Naive B cell (primary cell): Measurements from ENCODE around the gene RBM19. TPM values are rescaled to one million over a fixed set of nuclear protein-coding genes. Genes with fewer than 3 reads are reported as not detected.
"Not testable (repeated sequence)": the region's sequence is repeated elsewhere in the genome, so short reads cannot be mapped to it uniquely, and the experiment has no call there.

Experiments
- ATAC-seq, 2 donors: fragments of 150-1000 bp; cut with Tn5 transposase; 2 replicates each; pipeline ENCODE4 v1.10.0; 2021; ENCODE audit warnings: low read depth in 2 of 2, mild to moderate bottlenecking in 2 of 2, moderate library complexity in 2 of 2
- DNase-seq: peaks from one replicate; pipeline ENCODE4 v3.0.0; 2022
- H3K27ac Mint-ChIP-seq, 6 donors: one replicate each; pipeline ENCODE4 v1.8.0; 2020 to 2022; ENCODE audit warnings: mild to moderate bottlenecking in 6 of 6, mixed read lengths in 6 of 6, moderate library complexity in 5 of 6, inconsistent platforms in 2 of 6
- H3K27me3 Mint-ChIP-seq, 3 donors: one replicate each; pipeline ENCODE4 v1.8.0; 2021 to 2022; ENCODE audit warnings: mixed read lengths in 3 of 3, mild to moderate bottlenecking in 1 of 3
- H3K36me3 Mint-ChIP-seq, 2 donors: one replicate each; pipeline ENCODE4 v1.8.0; 2020 to 2022; ENCODE audit warnings: mixed read lengths in 2 of 2, inconsistent platforms in 1 of 2, mild to moderate bottlenecking in 1 of 2
- H3K4me1 Mint-ChIP-seq, 3 donors: one replicate each; pipeline ENCODE4 v1.8.0; 2020 to 2022; ENCODE audit warnings: mixed read lengths in 3 of 3, inconsistent platforms in 1 of 3, mild to moderate bottlenecking in 1 of 3, moderate library complexity in 1 of 3
- H3K4me3 Mint-ChIP-seq, 8 donors: one replicate each; pipeline ENCODE4 v1.8.0; 2020 to 2022; ENCODE audit warnings: mild to moderate bottlenecking in 8 of 8, mixed read lengths in 8 of 8, moderate library complexity in 8 of 8, inconsistent platforms in 2 of 8
- H3K9me3 Mint-ChIP-seq, 7 donors: one replicate each; pipeline ENCODE4 v1.8.0; 2020 to 2022; ENCODE audit warnings: mixed read lengths in 7 of 7, mild to moderate bottlenecking in 5 of 7, inconsistent platforms in 2 of 7, moderate library complexity in 1 of 7
- polyA plus RNA-seq, 6 donors: library from polyadenylated mRNA; unstranded; fragments of 300-500 nt; fragmentation: Illumina TruSeq; gene quantifications; one replicate each; pipeline ENCODE4 v1.2.3, GENCODE V29; 2021; ENCODE audit warnings: low read depth in 6 of 6

The RBM19 gene
- polyA plus RNA-seq, 6 donors from 2014 or later = 5.6 to 18.9 (median 10.5) TPM

DNA sequence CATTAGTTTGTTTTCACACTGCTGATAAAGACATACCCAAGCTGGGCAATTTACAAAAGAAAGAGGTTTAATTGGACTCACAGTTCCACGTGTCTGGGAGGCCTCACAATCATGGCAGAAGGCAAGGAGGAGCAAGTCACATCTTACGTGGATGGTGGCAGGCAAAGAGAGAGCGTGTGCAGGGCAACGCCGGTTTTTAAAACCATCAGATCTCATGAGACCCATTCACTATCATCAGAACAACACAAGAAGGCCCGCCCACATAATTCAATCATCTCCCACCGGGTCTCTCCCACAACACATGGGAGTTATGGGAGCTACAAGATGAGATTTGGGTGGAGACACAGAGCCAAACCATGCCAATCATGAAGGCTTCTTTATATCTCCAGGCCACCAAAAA is 34.1 kb upstream of the RBM19 start:
- not testable (repeated sequence) for DNase-seq, H3K9me3 Mint-ChIP-seq, H3K27ac Mint-ChIP-seq, ATAC-seq, H3K36me3 Mint-ChIP-seq, H3K4me1 Mint-ChIP-seq, H3K4me3 Mint-ChIP-seq
- H3K27me3 Mint-ChIP-seq = peaks cover 44 to 58% (median 49%) of the 10 kb centered on the region in 3 donors

GRCh38 chr12:113997365-113997764 is 31.2 kb upstream of the RBM19 start:
- Mint-ChIP-seq H3K4me3 (no peak overlapping the region), H3K27me3 (peaks cover 59 to 77% (median 74%) of the 10 kb centered on the region in 3 donors), H3K27ac (no peak overlapping the region), H3K9me3 (peaks cover 0 to 3% (median 2%) of the 10 kb centered on the region in 7 donors), H3K4me1 (no peaks in the 10 kb centered on the region), H3K36me3 (no peaks in the 10 kb centered on the region)
- DNase-seq (no peak), ATAC-seq (no peak)

GRCh38 chr12:113996026-113996425 is 29.9 kb upstream of the RBM19 start:
- Mint-ChIP-seq H3K27me3 (peaks cover 67 to 76% (median 73%) of the 10 kb centered on the region in 3 donors), H3K4me1 (no peaks in the 10 kb centered on the region), H3K4me3 (no peak overlapping the region), H3K9me3 (peaks cover 0 to 3% (median 2%) of the 10 kb centered on the region in 7 donors), H3K36me3 (no peaks in the 10 kb centered on the region), H3K27ac (peak overlapping the region in 2 of 6 donors; percentile 1 to 75)
- ATAC-seq = no peak
- no peak for DNase-seq

- no peaks in the 10 kb centered on the region for H3K36me3 Mint-ChIP-seq
- ATAC-seq = no peak
- no peak overlapping the region for H3K4me3 Mint-ChIP-seq
- H3K9me3 Mint-ChIP-seq = peaks cover 0 to 3% (median 0%) of the 10 kb centered on the region in 7 donors
- H3K4me1 Mint-ChIP-seq = no peaks in the 10 kb centered on the region
- DNase-seq = no peak
- no peak overlapping the region for H3K27ac Mint-ChIP-seq
- peaks cover 66 to 71% (median 69%) of the 10 kb centered on the region in 3 donors for H3K27me3 Mint-ChIP-seq
Measured at GRCh38 chr12:113994051-113994450, 27.9 kb upstream of the RBM19 start.

DNA sequence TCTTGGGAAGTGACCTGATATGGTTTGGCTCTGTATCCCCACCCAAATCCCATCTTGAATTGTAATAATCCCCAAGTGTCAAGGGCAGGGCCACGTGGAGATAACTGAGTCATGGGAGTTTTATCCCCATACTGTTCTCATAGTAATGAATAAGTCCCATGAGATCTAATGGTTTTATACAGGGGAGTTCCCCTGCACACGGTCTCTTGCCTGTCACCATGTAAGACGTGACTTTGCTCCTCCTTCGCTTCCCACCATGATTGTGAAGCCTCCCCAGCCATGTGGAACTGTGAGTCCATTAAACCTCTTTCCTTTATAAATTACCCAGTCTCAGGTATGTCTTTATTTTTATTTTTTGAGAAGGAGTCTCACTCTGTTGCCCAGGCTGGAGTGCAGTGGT is 26.6 kb upstream of the RBM19 start:
- peaks cover 71 to 77% (median 72%) of the 10 kb centered on the region in 3 donors for H3K27me3 Mint-ChIP-seq
- not testable (repeated sequence) for ATAC-seq, H3K27ac Mint-ChIP-seq, H3K9me3 Mint-ChIP-seq, H3K4me3 Mint-ChIP-seq, H3K4me1 Mint-ChIP-seq, DNase-seq, H3K36me3 Mint-ChIP-seq

DNA sequence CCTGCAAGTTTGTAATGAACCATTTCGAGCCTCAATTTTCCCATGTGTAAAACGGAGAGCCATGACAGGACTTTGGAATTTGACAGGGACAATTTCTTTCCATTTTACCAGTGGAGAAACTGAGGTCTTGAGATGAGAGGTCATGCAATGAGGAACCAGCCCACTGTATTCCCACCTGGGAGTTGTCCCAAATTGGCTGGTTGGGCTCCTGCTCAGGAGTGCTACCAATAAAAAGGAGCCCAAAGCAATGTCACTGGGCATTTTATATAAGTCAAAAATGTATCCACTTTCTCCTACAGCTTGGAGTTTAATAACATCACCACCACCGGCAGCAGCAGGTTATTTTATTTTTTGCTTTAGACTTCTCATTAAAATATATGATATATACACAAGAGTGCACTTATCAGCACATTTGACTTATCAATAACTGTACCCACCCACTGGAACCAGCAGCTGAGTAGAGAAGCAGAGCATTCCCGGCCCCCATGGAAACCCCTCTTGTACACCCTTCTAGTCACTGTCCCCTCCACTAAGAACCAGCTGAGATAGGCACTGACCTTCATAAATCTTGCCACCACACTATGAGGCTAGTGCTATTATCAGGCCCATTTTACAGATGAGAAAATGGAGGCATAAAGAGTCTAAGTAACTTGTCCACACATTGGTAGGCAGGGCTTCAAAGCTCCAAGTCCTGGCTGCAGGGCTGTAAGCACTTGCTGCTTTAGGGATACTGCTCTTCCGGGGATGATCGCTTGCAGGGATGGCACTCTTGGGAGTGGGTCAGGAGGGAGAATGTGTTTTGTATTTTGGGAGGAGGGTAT is 25.3 kb upstream of the RBM19 start:
- Mint-ChIP-seq H3K4me3 (no peak overlapping the region), H3K27ac (no peak overlapping the region), H3K4me1 (no peaks in the 10 kb centered on the region), H3K36me3 (no peaks in the 10 kb centered on the region), H3K27me3 (peaks cover 63 to 78% (median 73%) of the 10 kb centered on the region in 3 donors), H3K9me3 (peaks cover 0 to 3% (median 0%) of the 10 kb centered on the region in 7 donors)
- ATAC-seq (no peak), DNase-seq (no peak)

DNA sequence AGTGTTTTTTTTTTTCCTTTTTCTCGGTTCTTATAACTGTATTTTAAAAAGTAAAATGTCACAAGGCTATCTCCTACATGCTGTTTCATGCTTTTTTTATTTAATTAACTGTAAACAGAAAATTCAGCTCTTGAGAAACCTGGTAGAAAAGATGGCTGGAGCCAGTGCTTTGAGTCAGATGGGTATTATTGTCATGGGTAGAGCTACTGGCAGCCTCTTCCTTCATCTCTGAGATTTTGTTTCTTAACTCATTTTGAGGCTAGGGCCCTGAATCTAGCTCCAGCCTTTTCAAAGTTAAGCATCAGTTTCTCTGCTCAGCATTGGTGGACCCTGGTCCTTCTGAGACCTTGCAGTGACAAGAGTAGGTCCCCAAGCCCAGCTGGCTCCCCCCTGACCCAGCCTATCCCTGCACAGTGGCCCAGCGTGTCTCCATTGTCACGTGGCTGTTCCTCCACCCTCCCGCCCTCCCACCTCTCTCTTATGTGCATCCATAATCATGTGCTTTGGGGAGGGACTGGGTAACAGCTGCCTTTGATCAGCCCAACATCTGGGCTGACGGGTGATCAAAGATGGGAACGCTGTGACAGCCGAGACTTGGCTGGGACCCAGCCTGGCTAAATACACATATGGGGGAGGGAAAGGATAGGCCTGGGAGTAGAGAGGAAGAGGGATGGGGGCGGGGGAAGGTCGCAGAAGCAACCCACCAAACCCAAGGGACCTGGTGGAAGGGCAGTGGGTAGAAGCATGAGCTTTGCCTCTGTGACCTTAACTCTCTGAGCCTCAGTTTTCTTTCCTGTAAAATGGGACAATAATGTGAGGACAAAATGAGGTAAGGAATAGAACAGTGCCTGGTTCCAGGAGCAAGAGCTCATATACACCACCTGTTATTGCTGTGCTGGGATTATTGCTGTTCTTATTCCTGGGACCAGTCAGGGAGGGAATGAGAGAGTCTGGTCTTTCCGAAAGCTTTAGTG is 24.4 kb upstream of the RBM19 start:
- no peak overlapping the region for H3K4me3 Mint-ChIP-seq
- no peak for DNase-seq
- peaks cover 58 to 69% (median 66%) of the 10 kb centered on the region in 3 donors for H3K27me3 Mint-ChIP-seq
- H3K9me3 Mint-ChIP-seq = peaks cover 0 to 3% (median 0%) of the 10 kb centered on the region in 7 donors
- no peak overlapping the region for H3K27ac Mint-ChIP-seq
- no peak for ATAC-seq
- H3K36me3 Mint-ChIP-seq = no peaks in the 10 kb centered on the region
- H3K4me1 Mint-ChIP-seq = no peaks in the 10 kb centered on the region

DNA sequence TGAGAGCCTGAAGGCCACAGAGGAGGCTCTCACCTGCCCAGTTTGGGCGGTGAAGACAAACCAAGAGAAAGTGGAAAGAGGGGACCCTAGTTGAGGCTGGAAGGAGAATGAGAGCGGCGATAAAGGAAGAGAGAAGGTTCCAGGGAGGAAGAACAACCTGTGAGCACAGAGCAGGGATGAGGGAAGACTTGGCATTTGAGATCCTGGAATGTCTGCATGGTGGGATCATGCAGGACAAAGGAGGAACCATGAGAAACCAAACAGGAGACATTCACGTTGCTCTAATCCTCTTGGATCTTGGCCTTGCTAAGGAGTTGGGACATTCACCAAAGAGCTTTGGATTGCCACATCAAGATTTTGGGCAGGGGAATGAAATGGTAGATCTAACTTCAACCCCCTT is 22.9 kb upstream of the RBM19 start:
- no peak overlapping the region for H3K27ac Mint-ChIP-seq
- H3K36me3 Mint-ChIP-seq = no peaks in the 10 kb centered on the region
- ATAC-seq (no peak), DNase-seq (no peak)
- peaks cover 51 to 59% (median 57%) of the 10 kb centered on the region in 3 donors for H3K27me3 Mint-ChIP-seq
- no peaks in the 10 kb centered on the region for H3K4me1 Mint-ChIP-seq
- H3K9me3 Mint-ChIP-seq = peaks cover 0 to 3% (median 0%) of the 10 kb centered on the region in 7 donors
- H3K4me3 Mint-ChIP-seq = no peak overlapping the region

GRCh38 chr12:113988064-113988451 is 21.9 kb upstream of the RBM19 start:
- Mint-ChIP-seq H3K27ac (no peak overlapping the region), H3K4me3 (no peak overlapping the region), H3K9me3 (peaks cover 0 to 2% (median 0%) of the 10 kb centered on the region in 7 donors), H3K4me1 (no peaks in the 10 kb centered on the region), H3K27me3 (peaks cover 48 to 60% (median 51%) of the 10 kb centered on the region in 3 donors), H3K36me3 (no peaks in the 10 kb centered on the region)
- no peak for DNase-seq
- ATAC-seq = no peak

DNA sequence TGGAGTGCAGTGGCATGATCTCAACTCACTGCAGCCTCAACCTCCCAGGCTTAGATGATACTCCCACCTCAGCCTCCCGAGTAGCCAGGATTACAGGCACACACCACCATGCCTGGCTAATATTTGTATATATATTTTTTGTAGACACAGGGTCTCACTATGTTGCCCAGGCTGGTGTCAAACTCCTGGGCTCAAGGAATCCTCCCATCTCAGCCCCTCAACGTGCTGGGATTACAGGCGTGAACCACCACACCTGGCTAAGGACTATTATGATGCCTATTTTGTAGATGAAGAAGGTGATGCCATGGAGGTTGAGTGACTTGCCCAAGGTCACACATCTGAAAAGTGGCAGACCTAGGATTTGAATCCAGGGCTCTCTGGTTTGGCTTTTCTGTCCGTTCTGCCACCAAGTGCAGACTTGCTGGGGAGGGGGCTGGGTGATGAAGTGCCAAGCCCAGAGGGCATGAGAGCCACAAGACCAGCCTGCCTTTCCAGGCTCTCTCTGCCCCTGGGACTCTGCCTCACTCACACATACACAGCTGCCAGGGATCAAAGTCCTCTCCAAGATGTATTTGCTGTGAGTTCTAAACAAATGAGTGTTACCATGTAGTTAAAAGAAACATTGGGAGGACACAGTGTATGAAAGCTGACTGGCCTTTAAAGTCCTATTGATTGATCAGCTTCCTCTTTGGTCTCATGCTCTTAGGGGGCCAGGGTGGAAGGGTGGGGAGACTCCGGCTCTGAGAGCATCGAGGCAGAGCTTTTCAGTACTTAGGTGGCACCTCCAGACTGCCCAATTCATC is 21.3 kb upstream of the RBM19 start:
- no peaks in the 10 kb centered on the region for H3K36me3 Mint-ChIP-seq
- H3K27me3 Mint-ChIP-seq = peaks cover 42 to 57% (median 46%) of the 10 kb centered on the region in 3 donors
- no peak overlapping the region for H3K4me3 Mint-ChIP-seq
- no peak overlapping the region for H3K27ac Mint-ChIP-seq
- no peaks in the 10 kb centered on the region for H3K4me1 Mint-ChIP-seq
- no peaks in the 10 kb centered on the region for H3K9me3 Mint-ChIP-seq
- DNase-seq (no peak), ATAC-seq (no peak)

DNA sequence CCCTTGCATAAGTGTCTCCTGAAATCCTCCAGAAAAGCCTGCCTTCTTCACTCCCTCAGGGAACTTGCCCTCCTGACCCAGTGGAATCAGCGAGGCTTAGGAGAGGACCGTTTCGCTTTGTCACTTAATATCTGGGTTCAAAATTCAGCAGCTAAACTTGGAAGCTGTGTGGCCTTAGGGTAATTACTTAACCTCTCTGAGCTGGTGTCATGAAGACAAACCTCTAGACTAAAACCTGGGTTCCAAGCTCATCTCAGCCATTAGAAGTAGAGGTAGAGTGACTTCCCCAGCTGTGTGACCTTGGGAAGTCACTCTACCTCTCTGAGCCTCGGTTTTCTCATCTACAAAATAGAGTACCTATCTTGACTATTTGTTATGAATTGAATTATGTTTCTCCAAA is 18.3 kb upstream of the RBM19 start:
- Mint-ChIP-seq H3K36me3 (peaks cover 0 to 7% of the 10 kb centered on the region in 2 donors), H3K27me3 (peaks cover 44 to 47% (median 45%) of the 10 kb centered on the region in 3 donors), H3K4me1 (no peaks in the 10 kb centered on the region), H3K27ac (no peak overlapping the region), H3K4me3 (no peak overlapping the region), H3K9me3 (peaks cover 0 to 10% (median 2%) of the 10 kb centered on the region in 7 donors)
- DNase-seq (no peak), ATAC-seq (no peak)

GRCh38 chr12:113983777-113984448 is 17.8 kb upstream of the RBM19 start:
- peaks cover 0 to 10% (median 2%) of the 10 kb centered on the region in 7 donors for H3K9me3 Mint-ChIP-seq
- ATAC-seq (no peak), DNase-seq (no peak)
- no peak overlapping the region for H3K4me3 Mint-ChIP-seq
- no peak overlapping the region for H3K27ac Mint-ChIP-seq
- no peaks in the 10 kb centered on the region for H3K4me1 Mint-ChIP-seq
- peaks cover 0 to 7% of the 10 kb centered on the region in 2 donors for H3K36me3 Mint-ChIP-seq
- peaks cover 42 to 45% (median 42%) of the 10 kb centered on the region in 3 donors for H3K27me3 Mint-ChIP-seq
